Cardiac fibroblast (primary cell): Measurements from ENCODE around the gene FAF1.
"Not testable (repeated sequence)": the region's sequence is repeated elsewhere in the genome, so short reads cannot be mapped to it uniquely, and the experiment has no call there.

ENCODE experiments used
- DNase-seq, 2 donors: peaks; one replicate each; pipeline versions ENCODE4 v3.0.0 to v3.0.0-alpha.2; 2010; ENCODE audit warnings: low read depth in 2 of 2
- H3K4me3 ChIP-seq, 2 donors: replicated peaks in 1 of 2; 1 replicate in 1 of 2; 2 replicates in 1 of 2; pipeline ENCODE4 v1.5.1; 2011; ENCODE audit warnings: low read depth in 2 of 2, low read length in 2 of 2, mild to moderate bottlenecking in 2 of 2, moderate library complexity in 1 of 2
- CTCF ChIP-seq: IDR thresholded peaks from one replicate; pipeline ENCODE4 v1.5.1; 2011; ENCODE audit warnings: low read depth, mild to moderate bottlenecking, low read length, inconsistent platforms

The FAF1 gene

DNA sequence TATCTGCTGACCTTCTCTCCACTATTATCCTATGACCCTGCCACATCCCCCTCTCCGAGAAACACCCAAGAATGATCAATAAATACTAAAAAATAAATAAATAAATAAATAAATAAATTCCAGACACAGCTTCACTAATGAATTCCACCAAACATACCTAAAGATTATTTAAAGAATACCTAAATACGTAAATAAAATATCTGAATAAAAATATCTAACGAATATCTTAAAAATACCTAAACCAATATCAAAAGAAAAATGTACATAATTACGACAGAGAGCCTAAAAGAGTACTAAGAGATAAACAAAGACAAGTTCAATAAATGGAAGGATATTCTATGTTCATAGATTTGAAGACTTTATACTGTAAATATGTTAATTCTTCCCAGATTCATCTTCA is 132.5 kb downstream of the FAF1 start:
- H3K4me3 ChIP-seq = no peak overlapping the region
- no peak for DNase-seq
- TF ChIP-seq CTCF = no peak

DNA sequence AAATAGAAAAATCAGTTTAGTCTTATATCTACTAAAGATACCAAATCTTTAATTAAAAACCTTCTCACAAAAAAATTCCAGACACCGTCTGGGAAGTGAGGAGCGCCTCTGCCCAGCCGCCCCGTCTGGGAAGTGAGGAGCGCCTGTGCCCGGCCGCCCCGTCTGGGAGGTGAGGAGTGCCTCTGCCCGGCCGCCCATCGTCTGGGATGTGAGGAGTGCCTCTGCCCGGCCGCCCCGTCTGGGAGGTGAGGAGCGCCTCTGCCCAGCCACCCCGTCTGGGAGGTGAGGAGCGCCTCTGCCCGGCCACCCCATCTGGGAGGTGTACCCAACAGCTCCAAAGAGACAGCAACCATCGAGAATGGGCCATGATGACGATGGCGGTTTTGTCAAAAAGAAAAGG is 133.3 kb downstream of the FAF1 start:
- not testable (repeated sequence) for DNase-seq, H3K4me3 ChIP-seq

- DNase-seq = peak in 1 of 2 donors; percentile 19
- TF ChIP-seq CTCF = no peak
- H3K4me3 ChIP-seq = no peak overlapping the region
Observed at GRCh38 chr1:50822035-50822776, 137.9 kb downstream of the FAF1 start.

- H3K4me3 ChIP-seq = no peak overlapping the region
- DNase-seq = no peak
- TF ChIP-seq CTCF = no peak
Observed at GRCh38 chr1:50820545-50820944, 139.5 kb downstream of the FAF1 start.

GRCh38 chr1:50812346-50812745 is 147.7 kb downstream of the FAF1 start:
- no peak overlapping the region for H3K4me3 ChIP-seq
- no peak for DNase-seq
- no peak for TF ChIP-seq CTCF

GRCh38 chr1:50808296-50808695 is 151.8 kb downstream of the FAF1 start:
- DNase-seq = no peak
- no peak overlapping the region for H3K4me3 ChIP-seq
- no peak for TF ChIP-seq CTCF

GRCh38 chr1:50796272-50796671 is 163.8 kb downstream of the FAF1 start:
- H3K4me3 ChIP-seq = no peak overlapping the region
- peak in 1 of 2 donors; percentile 7 for DNase-seq
- TF ChIP-seq CTCF = no peak
